GM12872 (cell line): ENCODE measurements around the gene FOXP1.

Experiments
- TF ChIP-seq, protein P1 (sequence below): IDR thresholded peaks from 3 replicates; pipeline ENCODE4 v1.5.1; 2011; ENCODE audit warnings: low read depth, mild to moderate bottlenecking, low read length, moderate library complexity; ENCODE audit not compliant: insufficient read depth

FOXP1 gene

DNA sequence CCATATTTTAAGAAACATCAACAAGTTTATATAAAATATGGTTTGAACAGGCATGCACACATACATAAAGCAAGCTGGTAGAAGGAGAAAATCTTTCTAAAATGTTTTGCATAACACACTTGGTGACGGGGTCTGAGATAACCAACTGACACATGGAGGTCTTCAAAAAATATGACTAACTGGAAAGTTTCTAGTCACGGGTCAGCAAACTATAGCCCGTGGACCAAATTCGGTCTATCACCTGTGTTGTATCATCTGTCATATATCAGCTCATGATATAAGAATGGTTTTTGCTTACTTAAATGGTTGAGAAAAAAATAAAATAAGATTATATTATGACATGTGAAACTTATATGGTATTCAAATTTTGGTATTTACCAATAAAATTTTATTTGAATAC is 465.1 kb downstream of the FOXP1 start:
- TF ChIP-seq, protein P1, sequence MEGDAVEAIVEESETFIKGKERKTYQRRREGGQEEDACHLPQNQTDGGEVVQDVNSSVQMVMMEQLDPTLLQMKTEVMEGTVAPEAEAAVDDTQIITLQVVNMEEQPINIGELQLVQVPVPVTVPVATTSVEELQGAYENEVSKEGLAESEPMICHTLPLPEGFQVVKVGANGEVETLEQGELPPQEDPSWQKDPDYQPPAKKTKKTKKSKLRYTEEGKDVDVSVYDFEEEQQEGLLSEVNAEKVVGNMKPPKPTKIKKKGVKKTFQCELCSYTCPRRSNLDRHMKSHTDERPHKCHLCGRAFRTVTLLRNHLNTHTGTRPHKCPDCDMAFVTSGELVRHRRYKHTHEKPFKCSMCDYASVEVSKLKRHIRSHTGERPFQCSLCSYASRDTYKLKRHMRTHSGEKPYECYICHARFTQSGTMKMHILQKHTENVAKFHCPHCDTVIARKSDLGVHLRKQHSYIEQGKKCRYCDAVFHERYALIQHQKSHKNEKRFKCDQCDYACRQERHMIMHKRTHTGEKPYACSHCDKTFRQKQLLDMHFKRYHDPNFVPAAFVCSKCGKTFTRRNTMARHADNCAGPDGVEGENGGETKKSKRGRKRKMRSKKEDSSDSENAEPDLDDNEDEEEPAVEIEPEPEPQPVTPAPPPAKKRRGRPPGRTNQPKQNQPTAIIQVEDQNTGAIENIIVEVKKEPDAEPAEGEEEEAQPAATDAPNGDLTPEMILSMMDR = no peak

DNA sequence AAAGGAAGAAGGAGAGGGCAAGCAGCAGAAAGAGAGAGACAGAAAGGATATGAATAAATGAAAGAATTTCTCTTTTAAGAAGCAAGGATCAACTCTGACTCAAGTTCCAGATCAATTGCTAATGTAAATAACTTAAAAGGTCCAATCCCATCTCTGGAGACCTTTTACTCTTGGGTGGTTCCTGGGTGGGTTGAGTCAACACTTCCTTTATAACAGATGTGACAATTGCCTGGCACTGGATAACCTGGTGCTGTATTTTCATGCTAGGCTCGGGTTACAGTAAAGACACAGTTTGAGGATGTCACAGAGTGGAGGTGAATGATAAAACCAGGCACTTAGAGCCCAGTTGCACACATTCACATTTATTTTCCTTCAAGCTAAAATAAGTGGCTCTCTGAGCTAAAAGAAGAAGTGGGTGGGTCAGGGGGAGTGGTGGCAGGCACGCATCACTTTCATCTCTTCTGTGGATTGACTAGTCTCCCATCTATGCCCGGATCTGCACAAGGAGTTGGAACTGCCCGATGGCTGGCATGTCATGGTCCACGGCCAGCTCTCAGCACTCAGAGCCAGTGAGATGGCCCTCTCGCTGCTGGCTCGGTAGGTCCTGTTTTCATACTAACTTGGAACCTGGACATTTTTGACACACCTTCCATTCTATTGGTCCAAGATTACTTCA is 465.8 kb downstream of the FOXP1 start:
- TF ChIP-seq, protein P1 = no peak

DNA sequence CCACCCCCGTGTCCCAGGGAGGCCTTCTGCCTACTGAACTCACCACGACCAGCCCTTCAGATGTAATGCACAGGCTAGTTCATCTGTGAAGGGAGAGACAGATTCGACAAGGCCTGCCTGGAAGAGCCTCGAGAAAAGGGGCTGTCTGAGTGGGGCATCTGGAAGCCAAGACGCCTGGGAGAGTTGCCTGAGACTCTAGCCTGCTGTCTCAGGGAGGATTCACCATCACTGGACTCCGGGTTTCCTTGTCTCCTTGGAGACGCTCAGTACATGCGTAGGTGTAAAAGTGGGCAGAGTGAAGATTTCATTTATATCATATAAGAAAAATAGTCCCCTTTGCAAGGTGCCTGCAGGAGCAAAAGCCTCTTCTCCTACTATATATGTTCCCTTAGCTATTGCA is 468.9 kb downstream of the FOXP1 start:
- TF ChIP-seq, protein P1 = no peak

DNA sequence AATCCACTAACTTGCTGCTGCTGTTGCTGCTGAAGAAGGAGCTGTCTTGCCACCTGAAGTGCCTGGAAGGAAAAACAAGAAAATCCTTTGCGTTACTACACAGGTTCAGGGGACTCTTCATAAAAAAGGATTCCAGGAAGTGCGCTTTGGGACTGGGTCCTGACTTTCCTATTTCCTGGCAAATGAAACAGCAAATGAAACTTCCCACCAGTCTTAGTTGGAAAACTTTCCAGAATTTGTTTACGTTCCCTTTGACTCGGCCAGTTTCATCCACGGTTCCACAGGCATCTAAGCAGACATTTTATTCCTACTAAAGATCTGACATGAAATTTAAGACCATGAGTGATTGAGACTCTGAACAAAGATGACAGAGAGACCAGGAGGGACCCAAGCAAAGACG is 471.0 kb downstream of the FOXP1 start:
- TF ChIP-seq, protein P1 = no peak

DNA sequence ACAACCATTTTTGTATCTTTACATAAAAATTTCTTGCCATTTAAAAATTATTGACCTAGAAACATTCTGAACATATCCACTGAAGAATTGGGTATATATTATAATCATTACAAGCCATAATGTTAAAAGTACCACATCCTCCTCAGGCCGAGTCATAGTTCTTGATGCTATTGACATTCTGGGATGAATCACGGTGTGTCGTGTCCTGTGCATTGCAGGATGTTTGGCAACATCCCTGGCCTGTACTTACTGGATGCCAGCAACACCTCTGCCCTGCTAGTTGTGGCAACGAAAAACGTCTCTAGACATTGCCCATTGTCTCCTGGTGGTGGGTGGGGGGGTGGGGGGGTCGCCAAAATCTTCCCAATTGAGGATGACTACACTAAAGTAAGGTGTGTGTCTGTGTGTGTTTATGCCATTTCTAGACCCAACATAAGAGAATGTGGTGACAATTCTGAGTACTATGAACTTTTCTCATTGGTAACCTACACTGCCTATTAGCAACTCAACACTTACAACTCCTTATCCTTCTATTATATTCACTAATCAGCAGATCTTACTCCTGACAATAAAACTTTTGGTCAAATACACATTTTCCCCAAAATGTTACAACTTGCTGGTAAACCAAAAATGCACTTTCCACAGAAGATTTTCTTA is 471.6 kb downstream of the FOXP1 start:
- TF ChIP-seq, protein P1 = no peak

GRCh38 chr3:71110385-71111222 is 472.9 kb downstream of the FOXP1 start:
- TF ChIP-seq, protein P1 = no peak

- TF ChIP-seq, protein P1 = no peak
Observed at GRCh38 chr3:71109977-71110285, 473.6 kb downstream of the FOXP1 start.
